HG03558 (cell line): Measurements from ENCODE around the gene RPL38.

Source experiments
- ATAC-seq: cut with Tn5 transposase; IDR thresholded peaks from one replicate; pipeline ENCODE4 v1.9.1; 2021; ENCODE audit warnings: moderate number of reproducible peaks; ENCODE audit not compliant: unreplicated experiment; ENCODE audit errors: extremely low read depth

Gene RPL38

GRCh38 chr17:74244548-74244947 is 41.1 kb downstream of the RPL38 start:
- no peak for ATAC-seq

GRCh38 chr17:74245145-74245831 is 41.8 kb downstream of the RPL38 start:
- no peak for ATAC-seq

- no peak for ATAC-seq
These were observed 42.4 kb downstream of the RPL38 start for GRCh38 chr17:74245871-74246270.

DNA sequence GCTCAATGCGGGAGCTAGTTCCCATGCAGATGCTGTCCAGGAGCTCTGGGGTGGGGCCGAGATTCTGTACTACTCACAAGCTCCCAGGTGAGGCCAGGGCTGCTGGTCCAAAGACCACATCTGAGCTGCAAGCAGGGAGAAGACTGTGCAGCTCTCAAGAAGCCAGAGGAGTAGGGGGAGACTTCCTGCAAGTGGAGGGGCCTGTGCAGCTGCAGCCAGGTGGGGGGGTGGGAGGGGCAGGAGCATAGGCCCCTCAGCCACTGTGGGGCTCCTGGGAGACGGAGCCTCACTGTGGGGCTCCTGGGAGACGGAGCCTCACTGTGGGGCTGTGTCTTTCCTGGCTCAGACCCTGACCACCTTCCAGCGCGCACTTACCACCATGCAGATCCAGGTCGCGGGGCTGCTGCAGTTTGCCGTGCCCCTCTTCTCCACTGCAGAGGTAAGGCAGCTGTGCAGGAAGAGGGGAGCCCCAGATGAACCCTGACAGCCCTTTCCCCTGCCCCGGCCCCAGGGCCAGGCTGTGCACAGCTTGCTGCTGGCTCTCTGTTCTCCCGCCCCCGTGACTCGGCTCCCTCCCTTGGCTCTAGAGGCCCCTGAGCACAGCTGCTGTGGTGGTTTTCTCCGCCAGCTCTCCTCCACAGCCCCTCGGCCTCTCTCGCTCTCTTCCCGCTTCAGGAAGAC is 46.3 kb downstream of the RPL38 start:
- ATAC-seq = no peak

DNA sequence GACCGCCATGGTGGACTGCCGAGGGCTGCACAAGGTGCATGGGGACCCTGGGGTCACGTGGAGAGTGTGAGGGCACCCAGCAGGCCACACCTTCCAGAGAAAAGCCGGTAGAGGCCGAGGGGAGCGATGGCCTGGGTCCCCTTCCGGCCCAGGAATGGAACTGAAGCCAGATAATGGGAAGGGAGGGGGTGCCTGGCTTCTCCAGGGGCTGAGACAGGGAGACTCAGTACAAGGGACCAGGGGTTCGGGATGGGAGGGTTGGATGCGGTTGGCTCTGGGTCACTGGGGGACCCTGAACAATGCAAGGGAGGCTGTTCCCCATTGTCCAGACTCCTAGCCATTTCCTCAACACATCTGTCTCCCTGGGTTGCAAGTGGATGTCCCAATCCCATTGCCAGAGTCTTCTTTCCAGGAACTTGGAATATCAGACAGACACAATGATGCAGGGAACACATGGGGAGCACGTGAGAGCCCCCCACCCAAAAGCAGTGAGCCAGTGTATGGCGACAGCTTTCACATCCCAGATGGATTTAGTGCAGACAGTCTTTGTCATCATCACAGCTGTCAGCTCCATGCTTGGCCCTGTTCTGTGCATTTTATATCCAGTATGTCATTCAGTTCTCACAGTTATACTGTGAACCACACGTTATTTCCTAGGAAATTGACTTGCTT is 47.0 kb downstream of the RPL38 start:
- ATAC-seq = no peak

GRCh38 chr17:74251051-74251450 is 47.6 kb downstream of the RPL38 start:
- no peak for ATAC-seq

DNA sequence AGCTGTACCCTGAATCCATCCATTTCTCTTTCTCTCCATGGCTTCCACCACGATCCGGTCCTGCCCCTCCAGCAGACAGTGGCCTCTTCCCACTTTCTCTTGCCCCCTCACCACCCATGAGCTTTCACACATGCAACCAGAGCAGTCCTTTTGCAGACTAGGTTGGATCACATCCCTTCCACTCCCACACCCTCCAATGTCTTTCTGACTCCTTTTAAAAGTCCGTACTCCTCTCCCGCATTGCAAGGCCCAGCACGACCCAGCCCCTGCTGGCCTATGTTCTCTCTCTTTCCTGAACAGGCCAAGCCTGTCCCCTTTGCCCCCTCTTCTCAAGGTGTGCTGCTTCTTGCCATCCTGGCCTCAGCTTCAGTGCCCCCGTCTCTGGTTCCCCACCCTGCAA is 48.1 kb downstream of the RPL38 start:
- ATAC-seq = no peak

DNA sequence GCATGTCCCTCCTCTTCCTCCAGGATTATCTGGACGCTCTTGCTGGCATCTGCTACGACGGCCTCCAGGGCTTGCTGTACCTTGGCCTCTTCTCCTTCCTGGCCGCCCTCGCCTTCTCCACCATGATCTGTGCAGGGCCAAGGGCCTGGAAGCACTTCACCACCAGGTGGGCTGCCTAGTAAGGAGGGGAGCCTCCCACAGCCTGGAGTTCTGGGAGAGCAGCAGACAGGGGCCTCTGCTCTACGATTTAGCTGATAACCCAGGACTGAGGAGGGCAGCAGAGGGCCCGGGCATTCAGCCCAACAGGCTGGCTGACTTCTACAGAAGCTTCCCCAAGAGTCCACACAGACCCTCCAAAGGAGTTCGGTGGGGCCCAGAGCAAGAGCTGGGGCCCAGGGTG is 48.7 kb downstream of the RPL38 start:
- no peak for ATAC-seq

DNA sequence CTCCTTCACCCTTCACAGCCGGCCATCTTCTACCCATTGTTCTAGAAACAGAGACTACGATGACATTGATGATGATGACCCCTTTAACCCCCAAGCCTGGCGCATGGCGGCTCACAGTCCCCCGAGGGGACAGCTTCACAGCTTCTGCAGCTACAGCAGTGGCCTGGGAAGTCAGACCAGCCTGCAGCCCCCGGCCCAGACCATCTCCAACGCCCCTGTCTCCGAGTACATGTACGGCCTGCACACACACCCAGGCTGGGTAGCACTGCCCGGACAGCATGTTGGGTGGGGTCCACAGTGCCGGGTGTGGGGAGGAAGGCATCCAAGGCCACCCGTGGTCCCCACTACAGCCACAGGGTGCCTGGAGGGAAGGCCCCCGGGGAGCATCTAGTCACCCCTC is 49.6 kb downstream of the RPL38 start:
- no peak for ATAC-seq

DNA sequence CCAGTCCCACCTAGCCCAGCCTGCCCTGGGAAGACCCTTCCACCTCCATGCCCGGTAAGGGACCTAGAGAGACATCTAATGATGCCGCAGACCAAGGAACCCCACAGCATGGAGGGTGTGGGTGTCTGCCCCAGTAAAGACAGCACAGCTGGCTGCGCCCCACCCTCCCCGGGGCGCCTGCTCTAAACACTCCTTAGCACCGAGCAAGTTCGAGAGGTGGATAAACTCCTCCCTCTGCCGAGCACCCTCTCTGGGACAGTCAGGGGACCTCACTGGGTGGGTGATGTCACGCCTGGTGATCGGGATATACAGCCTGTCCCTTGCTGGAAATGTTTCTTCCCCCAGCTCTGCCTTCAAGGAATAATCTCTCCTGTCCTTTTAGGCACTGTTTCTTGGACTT is 53.8 kb downstream of the RPL38 start:
- no peak for ATAC-seq

- no peak for ATAC-seq
These were observed 56.4 kb downstream of the RPL38 start for GRCh38 chr17:74259667-74260524.
